HG02852 (cell line): Measurements from ENCODE around the gene CBL.
"Not testable (repeated sequence)": the region's sequence is repeated elsewhere in the genome, so short reads cannot be mapped to it uniquely, and the experiment has no call there.

ENCODE experiments used
- ATAC-seq: cut with Tn5 transposase; IDR thresholded peaks from one replicate; pipeline ENCODE4 v1.9.1; 2021; ENCODE audit warnings: mild to moderate bottlenecking, moderate library complexity; ENCODE audit not compliant: unreplicated experiment

CBL gene

DNA sequence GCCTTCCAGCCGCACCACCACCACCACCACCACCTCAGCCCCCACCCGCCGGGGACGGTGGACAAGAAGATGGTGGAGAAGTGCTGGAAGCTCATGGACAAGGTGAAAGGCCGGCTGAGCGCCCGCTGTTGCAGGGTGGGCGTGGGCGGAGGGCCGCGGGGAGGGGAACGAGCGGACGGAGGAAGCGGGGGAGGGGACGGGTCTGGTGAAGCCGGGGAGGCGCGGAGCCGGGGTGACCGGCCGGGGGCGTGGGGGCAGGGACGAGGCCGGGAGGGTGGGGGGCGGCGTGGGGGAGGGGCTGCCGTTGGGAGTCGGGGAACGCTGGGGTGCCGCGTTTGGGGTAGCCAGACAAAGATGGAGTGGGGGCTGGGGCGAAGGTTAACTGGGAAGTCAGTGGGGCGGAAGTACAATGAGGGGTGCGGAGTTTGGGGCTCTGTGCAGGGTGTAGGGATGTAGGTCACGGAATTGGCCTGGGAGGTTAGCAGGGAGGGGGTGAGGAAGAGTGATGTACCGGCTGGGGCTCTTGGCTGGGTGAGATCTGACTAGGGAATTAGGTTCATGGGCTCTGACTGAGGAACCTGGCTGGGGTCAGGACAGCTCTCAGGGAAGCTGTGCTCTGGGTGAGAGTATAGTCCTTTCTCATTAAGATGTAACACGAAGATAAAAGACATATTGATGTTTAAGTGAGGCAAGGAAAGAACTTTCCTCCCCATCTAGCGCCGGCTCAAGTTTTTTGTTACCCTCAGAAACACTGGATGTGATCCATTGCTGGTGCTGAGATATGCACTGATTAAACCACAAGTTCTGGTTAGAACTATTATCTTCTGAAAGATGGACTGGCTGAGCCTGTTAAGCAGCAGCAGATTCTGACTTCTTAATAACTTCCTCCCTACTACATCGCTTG is 624 bp downstream of the CBL start:
- ATAC-seq: peak; percentile 32

GRCh38 chr11:119207415-119207960 is 1.3 kb downstream of the CBL start:
- ATAC-seq: no peak

DNA sequence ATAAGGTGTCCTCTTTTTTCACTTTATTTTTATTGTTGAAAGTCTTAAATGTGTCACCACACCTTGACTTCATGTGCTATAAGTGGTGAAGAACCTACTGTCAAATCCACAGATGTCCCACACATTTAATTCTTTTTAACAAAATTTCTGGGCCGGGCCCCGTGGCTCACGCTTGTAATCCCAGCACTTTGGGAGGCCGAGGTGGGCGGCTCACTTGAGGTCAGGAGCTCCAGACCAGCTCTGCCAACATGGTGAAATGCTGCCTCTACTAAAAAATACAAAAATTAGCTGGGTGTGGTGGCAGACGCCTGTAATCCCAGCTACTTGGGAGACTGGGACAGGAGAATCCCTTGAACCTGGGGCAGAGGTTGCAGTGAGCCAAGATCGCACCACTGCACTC is 3.0 kb downstream of the CBL start:
- no peak for ATAC-seq

- ATAC-seq: no peak
Observed at GRCh38 chr11:119210050-119210449, 3.9 kb downstream of the CBL start.

GRCh38 chr11:119218141-119218878 is 12.2 kb downstream of the CBL start:
- no peak for ATAC-seq

DNA sequence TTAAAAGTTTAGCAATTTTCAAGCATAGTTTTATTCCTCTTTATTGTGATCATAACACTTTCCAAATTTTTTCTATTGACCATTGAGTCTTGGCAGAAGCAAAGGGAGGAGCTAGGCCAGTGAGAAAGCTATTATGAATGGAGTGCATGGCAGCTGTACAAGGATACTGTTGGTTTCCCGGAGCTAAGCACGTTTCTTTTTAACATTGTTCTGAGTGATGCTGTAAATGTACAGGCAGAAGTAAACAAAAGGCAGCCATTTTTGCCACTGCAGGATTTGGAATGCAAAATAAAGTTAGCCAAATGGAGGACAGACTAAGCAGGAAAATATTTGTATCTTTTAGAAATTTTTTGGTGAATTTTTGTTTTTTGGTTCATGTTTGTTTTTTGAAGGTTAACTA is 16.2 kb downstream of the CBL start:
- no peak for ATAC-seq

DNA sequence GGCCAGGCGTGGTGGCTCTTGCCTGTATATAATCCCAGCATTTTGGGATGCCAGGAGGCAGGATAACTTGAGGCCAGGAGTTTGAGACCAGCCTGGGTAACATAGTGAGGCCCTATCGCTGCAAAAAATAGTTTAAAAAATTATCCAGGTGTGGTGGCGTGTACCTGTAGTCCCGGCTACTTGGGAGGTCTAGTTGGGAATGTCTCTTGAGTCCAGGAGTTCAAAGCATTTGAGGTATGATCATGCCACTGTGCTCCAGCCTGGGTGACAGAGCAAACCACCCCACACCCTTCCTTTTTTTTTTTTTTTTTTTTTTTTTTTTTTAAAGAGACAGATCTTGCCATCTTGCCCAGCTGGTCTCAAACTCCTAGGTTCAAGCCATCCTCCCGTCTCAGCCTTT is 16.8 kb downstream of the CBL start:
- ATAC-seq: no peak

DNA sequence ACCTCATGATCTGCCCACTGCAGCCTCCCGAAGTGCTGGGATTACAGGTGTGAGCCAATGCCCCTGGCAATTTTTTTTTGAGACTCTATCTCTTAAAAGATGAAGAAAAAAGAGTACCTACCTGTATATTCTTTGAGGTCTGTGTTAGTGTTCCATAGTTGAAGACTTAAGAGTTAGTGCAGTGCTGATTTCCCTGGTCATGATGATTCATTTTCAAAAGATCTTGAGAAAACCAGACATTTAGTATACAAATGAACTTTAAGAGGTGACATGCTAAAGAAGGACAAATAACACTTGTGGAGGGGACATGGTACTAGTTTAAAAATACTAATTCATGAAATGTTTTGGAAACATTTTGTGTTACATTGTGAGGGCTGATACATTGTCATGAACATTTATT is 17.7 kb downstream of the CBL start:
- ATAC-seq: no peak

DNA sequence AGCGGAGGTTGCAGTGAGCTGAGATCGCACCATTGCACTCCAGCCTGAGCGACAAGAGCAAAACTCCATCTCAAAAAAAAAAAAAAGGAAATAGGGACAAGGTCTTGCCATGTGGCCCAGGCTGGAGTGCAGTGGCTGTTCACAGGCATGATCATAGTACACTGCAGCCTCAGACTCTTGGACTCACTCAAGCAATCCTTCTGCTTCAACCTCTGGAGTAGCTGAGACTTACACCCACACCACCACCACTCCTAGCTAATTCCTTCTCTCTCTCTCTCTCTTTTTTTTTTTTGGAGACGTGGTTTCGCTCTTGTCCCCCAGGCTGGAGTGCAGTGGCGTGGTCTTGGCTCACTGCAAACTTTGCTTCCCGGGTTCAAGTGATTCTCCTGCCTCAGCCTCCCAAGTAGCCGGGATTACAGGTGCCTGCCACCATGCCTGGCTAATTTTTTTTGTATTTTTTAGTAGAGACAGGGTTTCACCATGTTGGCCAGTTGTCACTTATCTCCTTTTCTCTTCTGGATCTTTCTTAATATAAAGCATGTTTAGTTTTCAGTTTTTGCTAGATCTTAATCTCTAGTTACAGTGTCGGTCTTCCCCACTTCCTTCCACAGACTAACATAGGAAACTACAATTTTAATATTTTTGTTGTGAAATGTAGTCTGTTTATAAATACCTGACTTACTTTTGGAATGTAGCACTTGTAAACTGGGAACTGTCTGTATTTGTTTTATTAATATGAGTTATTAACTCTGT is 22.6 kb downstream of the CBL start:
- ATAC-seq: not testable (repeated sequence)

DNA sequence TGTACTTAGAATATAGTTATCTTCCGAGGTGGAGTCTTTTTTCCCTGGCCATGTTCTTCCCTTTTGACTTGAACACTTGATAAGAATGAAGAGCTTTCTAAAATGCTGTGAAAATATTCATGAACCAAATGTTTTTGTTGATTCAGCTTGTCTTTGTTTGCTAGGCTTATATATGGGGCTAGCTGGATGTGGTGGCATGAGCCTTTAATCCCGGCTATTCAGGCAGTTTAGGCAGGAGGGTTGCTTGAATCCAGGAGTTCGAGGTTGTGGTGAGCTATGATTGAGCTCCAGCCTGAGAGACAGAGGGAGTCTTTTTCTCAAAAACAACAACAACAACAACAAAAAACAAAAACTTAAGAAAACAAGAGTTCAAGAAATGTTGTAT is 23.1 kb downstream of the CBL start:
- no peak for ATAC-seq

GRCh38 chr11:119229741-119230140 is 23.6 kb downstream of the CBL start:
- no peak for ATAC-seq

DNA sequence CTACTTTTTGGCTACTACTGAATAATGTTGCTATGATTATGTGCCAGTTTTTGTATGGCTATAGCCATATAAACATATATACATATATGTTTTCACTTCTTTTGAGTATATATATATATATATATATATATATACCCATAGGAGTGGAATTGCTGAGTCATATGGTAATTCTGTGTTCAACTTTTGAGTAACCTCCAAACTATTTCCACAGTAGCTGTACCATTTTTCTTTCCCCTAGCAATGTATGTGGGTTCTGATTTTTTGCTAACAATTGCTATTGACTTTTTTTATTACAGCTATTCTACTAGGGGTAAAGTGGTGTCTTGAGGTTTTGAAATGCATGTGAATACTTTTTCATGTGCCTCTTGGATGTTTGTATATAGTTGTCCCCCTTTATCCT is 30.4 kb downstream of the CBL start:
- ATAC-seq: no peak

DNA sequence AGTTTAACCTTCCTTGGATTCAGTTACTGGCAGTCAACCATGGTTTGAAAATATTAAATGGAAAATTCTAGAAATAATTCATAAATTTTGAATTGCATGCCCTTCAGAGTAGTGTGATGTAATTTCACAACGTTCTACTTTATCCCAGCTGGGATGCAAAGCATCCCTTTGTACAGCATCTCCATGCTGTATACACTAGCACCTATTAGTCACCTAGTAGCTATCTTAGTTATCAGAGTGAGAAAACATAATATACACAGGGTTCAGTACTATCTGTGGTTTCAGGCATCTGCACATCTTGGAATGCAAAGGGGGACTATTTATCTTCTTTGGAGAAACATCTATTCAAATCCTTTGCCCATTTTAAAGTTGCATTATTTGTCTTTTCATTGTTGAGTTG is 30.8 kb downstream of the CBL start:
- no peak for ATAC-seq

DNA sequence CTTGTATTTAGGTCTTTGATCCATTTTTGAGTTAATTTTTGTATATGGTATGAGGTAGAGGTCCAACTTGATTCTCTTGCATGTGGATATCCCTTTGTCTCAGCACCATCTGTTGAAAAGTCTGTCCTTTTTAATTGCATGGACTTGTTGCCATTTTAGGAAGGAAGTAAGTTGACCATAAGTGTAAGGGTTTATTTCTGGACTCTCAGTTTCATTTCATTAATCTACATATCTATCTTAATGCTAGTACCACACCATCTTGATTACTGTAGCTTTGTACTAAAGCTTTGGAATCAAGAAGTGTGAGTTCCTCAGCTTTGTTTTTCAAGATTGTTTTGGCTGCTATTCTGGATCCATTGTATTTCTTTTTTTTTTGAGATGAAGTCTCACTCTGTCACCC is 31.4 kb downstream of the CBL start:
- ATAC-seq: no peak

GRCh38 chr11:119248750-119249670 is 42.9 kb downstream of the CBL start:
- no peak for ATAC-seq

DNA sequence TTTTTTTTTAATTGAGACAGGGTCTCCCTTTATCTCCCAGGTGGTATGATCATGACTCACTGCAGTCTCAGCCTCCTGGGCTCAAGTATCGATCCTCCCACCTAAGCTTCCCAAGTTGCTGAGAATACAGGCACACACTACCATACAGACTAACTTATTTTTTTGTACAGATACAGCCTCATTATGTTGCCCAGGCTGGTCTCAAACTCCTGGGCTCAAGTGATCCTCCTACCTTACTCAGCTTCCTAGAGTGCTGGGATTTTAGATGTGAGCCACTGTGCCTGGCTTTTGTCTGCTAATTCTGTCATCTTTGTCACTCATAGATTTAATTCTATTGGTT is 43.5 kb downstream of the CBL start:
- ATAC-seq: no peak

DNA sequence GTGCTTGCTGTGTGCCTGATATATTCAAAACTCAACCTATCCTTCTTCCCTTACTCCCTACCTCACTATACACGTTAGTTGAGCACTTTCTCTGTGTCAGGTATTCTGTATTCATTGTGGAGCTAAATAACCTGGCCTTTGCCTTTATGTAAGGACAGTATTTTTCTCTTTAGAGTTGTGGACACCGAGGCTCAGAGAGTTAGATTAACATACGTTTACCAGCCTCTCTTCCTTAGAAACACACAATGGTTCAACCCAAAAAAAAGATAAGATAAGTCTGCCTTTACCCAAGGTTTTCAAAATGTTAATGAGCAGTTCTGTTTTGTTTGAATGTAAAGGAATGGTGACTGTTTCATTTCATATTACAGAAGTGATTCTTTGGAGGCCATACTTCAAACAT is 45.0 kb downstream of the CBL start:
- no peak for ATAC-seq

DNA sequence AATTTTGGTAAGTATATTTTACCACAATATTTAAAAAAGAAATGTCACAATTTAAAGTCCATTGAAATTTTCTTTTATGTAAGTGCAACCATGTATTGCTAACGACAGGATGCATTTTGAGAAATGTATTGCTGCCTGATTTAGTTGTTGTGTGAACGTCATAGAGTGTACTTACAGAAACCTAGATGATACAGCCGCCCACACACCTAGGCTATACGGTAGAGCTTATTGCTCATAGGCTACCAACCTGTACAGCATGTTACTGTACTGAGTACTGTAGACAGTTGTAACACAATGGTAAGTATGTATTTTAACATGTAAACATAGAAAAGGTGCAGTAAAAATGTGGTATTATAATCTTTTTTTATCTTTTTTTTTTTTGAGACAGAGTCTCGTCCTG is 48.1 kb downstream of the CBL start:
- no peak for ATAC-seq

- no peak for ATAC-seq
Observed at GRCh38 chr11:119258180-119258579, 52.0 kb downstream of the CBL start.

- no peak for ATAC-seq
Observed at GRCh38 chr11:119258983-119259382, 52.8 kb downstream of the CBL start.
